HUES48 (cell line): ENCODE data around the gene BMP7.

ENCODE experiments used
- H3K27ac ChIP-seq: one replicate; pipeline ENCODE4 v1.7.0; 2013; ENCODE audit warnings: low read depth, low read length, inconsistent platforms
- H3K27me3 ChIP-seq: 2 replicates; pipeline ENCODE4 v1.6.1; 2013; ENCODE audit warnings: mild to moderate bottlenecking, low read length; ENCODE audit not compliant: control insufficient read depth, insufficient read depth
- H3K36me3 ChIP-seq: 2 replicates; pipeline ENCODE4 v1.6.1; 2013; ENCODE audit warnings: low read length; ENCODE audit not compliant: control insufficient read depth, insufficient read depth
- H3K4me1 ChIP-seq: 2 replicates; pipeline ENCODE4 v1.6.1; 2013; ENCODE audit warnings: mild to moderate bottlenecking, low read length; ENCODE audit not compliant: control insufficient read depth, insufficient read depth
- H3K4me3 ChIP-seq: 2 replicates; pipeline ENCODE4 v1.5.1; 2013; ENCODE audit warnings: mild to moderate bottlenecking, low read depth, low read length
- H3K9ac ChIP-seq: 2 replicates; pipeline ENCODE4 v1.6.1; 2013; ENCODE audit warnings: mild to moderate bottlenecking, low read depth, low read length, moderate library complexity
- H3K9me3 ChIP-seq: 2 replicates; pipeline ENCODE4 v1.6.1; 2013; ENCODE audit warnings: low read length; ENCODE audit not compliant: control insufficient read depth, insufficient read depth

The BMP7 gene

DNA sequence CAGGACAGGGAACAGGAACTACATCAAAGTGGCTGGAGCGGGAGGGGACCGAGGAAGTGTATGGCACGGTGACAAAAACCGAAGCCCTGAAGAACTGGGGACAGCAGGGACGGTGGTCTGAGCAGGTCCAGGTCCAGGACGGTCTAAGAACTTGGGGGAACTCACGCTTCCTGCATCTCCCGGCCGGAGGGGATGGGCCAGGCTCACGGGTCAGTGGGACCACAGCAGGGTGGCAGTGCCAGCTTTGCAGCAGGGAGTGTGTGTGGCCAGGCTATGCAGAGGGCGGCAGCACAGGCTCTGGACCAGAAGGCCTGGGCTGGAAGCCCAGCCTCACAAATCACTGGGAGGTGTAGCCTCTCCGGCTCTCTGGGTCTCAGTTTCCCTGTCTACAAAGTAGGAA is 123.8 kb downstream of the BMP7 start:
- H3K9me3 ChIP-seq = no peaks in the 10 kb centered on the region
- no peak overlapping the region for H3K27ac ChIP-seq
- H3K36me3 ChIP-seq = no peaks in the 10 kb centered on the region
- no peak overlapping the region for H3K4me3 ChIP-seq
- no peak overlapping the region for H3K9ac ChIP-seq
- H3K4me1 ChIP-seq = no peaks in the 10 kb centered on the region
- no peaks in the 10 kb centered on the region for H3K27me3 ChIP-seq

DNA sequence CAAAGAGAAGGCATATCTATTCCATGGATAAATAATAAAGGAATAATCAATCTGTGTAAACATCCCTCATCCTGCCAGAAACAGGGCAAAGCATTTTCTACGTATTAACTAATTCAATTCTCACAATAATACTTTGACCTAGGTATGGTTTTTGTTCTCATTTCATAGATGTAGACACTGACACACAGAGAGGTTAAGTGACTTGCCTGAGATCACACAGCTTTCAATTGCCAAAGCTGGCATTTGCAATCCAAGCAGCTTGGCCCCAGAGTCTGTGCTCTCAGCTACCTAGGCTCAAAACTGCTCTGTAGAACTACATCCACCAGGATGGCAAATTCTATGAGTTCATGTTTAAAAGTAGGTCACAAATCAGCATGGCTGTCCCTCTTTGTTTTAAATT is 124.9 kb downstream of the BMP7 start:
- Histone ChIP-seq H3K4me3 (no peak overlapping the region), H3K27ac (no peak overlapping the region), H3K9ac (no peak overlapping the region), H3K36me3 (no peaks in the 10 kb centered on the region), H3K9me3 (no peaks in the 10 kb centered on the region), H3K4me1 (no peaks in the 10 kb centered on the region), H3K27me3 (no peaks in the 10 kb centered on the region)

DNA sequence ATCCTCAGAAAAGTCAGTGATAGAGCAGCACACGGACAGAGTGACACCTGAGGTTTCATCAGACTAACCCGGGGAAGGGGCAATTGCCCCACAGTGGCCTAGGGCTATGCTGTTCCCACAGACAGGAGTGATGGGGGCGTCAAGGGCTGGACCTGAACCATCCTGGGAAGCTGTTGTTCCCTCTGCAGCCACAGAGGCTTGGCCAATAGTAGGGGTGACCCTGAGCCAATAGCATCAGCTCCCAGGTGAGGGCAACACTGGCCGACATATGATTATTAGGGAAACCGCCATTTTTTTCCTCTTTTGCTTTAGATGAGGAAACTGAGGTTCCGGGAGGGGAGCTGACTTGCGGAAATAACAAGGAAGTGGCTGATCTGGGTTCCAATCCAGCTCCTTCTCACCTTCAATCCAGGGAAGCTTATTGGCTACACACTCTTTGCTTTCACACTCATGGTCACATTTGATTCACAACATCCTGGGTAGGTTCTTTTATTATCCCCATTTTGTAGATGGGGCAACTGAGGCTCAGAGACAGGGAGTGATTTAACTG is 126.0 kb downstream of the BMP7 start:
- Histone ChIP-seq H3K9me3 (no peaks in the 10 kb centered on the region), H3K27me3 (no peaks in the 10 kb centered on the region)

DNA sequence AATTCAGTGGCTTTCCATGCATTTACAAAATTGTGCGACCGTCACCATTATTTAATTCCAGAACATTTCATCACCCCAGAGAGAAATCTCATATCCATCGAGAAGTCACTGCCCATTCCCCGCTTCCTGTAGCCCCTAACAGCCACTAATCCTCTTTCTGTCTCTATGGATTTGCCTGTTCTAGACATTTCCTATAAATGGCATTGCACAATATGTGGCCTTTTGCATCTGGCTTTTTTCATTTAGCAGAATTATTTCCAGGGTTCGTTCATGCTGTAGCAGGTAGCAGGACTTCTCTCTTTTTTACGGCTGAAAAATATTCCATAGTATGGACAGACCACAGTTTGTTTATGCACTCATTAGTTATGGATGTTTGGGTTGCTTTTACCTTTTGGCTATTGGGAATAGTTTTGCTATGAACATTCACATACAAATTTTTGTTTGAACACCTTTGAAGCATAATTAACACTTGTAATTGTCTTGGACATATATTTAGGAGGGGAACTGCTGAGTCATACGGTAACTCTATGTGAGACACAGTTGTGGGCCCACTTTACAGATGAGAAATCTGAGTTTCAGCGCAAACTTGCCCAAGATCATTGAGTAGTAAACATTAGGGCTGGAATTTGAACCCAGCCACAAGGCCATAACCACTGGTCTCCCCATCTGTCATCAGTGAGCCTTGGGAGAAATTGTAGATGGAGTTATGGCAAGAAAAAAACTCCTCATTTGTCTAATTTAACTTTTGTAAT is 126.9 kb downstream of the BMP7 start:
- no peaks in the 10 kb centered on the region for H3K27me3 ChIP-seq
- no peaks in the 10 kb centered on the region for H3K9me3 ChIP-seq
- H3K9ac ChIP-seq = no peak overlapping the region
- no peaks in the 10 kb centered on the region for H3K36me3 ChIP-seq
- no peak overlapping the region for H3K4me3 ChIP-seq
- H3K4me1 ChIP-seq = no peaks in the 10 kb centered on the region
- no peak overlapping the region for H3K27ac ChIP-seq

More for the DNA sequence above, 126.0 kb downstream of the BMP7 start:
- Histone ChIP-seq H3K9ac (no peak overlapping the region), H3K36me3 (no peaks in the 10 kb centered on the region), H3K4me1 (no peaks in the 10 kb centered on the region), H3K27ac (no peak overlapping the region), H3K4me3 (no peak overlapping the region)

DNA sequence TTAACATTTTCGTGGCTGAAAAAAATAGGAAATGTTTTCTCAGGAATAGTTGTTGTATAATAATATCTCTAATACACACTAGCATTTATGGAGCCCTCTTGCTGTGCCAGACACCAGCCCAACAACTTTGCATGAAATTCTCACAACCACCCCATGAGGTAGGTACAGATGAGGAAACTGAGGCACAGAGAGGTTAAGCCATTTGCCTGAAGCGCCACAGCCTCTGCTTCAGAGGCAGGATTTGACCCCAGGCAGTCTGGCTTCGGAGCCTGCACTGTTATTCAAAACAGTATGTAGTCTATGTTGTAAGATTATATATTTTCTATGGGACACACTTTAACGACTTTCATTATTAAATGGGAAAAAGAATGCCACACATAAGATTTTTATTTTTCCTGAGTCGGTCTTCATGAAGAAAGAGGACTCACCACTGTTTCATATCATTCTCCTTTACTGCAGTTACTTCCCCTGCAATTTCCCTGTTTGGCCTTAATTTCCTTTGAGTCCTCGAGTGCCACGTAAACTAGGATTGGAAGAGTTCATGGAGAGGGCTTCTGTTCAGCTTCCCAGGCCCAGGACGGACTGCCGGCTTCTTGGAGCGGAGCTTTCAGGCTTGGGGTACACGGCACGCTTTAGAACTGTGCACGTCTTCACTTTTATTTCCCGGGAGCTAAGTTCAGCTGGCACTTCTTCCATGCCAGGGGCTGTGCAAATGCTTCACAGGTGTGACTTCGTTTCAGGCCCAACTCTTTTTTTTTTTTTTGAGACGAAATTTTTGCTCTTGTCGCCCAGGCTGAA is 128.0 kb downstream of the BMP7 start:
- Histone ChIP-seq H3K27ac (no peak overlapping the region), H3K9ac (no peak overlapping the region), H3K4me3 (no peak overlapping the region), H3K4me1 (no peaks in the 10 kb centered on the region), H3K27me3 (no peaks in the 10 kb centered on the region), H3K9me3 (no peaks in the 10 kb centered on the region), H3K36me3 (no peaks in the 10 kb centered on the region)

DNA sequence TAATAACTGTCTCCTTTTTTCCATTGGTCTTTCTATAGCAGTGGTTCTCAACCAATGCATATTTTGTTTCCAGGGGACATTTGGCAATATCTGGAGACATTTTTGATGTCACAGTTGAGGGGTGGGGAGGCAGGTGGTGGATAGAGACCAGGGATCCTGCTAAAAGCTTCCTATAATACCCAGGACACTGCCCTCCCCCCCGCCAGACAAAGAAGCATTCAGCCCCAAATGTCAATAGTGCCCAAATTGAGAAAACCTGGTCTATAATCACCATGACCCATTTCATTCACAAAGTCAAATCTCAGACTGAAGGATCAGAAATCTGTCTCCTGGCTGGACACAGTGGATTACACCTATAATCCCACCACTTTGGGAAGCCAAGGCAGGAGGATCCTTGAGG is 128.8 kb downstream of the BMP7 start:
- H3K9me3 ChIP-seq = no peaks in the 10 kb centered on the region
- H3K27ac ChIP-seq = no peak overlapping the region
- no peaks in the 10 kb centered on the region for H3K36me3 ChIP-seq
- H3K27me3 ChIP-seq = no peaks in the 10 kb centered on the region
- no peak overlapping the region for H3K4me3 ChIP-seq
- no peak overlapping the region for H3K9ac ChIP-seq
- no peaks in the 10 kb centered on the region for H3K4me1 ChIP-seq

DNA sequence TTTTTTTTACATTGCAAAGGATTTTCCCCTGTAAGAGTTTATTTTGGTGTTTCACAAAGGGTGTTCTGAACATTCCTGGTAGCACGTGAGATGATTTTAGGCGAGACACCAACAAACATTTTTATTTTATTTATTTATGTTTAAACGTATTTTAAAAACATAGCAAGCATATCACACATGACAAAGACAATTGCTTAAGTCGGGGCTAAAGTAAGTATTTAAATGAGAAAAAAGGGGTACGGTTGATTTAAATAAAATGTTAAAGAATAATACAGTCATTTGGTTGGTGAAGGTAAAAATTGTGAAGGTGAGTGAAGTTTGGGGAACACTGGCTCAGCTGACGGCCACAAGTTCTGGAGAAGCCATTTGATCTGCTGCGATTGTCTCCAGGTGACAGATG is 129.7 kb downstream of the BMP7 start:
- Histone ChIP-seq H3K9me3 (no peaks in the 10 kb centered on the region), H3K36me3 (no peaks in the 10 kb centered on the region), H3K4me3 (no peak overlapping the region), H3K9ac (no peak overlapping the region), H3K4me1 (no peaks in the 10 kb centered on the region), H3K27ac (no peak overlapping the region), H3K27me3 (no peaks in the 10 kb centered on the region)

DNA sequence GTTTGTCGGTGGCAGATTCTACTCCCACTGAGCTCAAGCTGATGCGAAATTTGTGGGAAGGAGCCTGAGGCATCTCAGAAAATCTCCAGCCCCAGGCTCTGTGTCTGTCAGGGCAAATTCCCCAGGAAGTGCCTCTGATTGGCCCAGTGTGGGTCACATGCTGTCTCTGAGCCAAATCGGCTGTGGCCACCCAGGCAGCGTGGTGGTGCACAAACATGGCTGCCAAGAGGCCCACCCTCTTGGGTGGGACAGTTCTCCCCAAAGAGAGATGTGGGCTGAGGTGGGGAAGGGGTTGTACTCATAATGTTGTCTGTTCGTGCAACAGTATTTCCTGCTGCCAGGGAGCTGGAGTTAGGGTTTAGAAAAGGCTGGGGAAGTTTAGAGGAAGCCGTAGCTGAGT is 130.6 kb downstream of the BMP7 start:
- Histone ChIP-seq H3K27me3 (no peaks in the 10 kb centered on the region), H3K36me3 (no peaks in the 10 kb centered on the region), H3K4me3 (no peak overlapping the region), H3K9ac (no peak overlapping the region), H3K4me1 (no peaks in the 10 kb centered on the region), H3K9me3 (no peaks in the 10 kb centered on the region), H3K27ac (no peak overlapping the region)

DNA sequence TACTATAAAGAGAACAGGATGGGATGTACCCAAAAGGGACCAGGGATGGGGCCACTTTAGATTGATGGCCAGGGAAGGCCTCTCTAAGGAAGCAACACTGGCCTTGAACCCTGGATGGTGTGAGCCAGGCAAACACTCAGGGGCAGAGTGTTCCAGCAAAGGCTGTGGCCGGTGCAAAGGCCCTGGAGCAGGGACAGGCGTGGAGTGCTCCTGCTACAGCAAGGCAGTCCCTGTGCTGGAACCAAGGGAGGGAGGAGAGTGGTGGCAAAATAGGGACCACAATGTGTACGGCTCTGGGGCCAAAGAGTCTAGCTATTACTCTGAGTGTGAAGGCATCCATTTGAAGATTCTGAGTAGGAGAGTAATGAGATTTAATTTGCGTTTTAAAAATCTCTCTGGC is 131.6 kb downstream of the BMP7 start:
- Histone ChIP-seq H3K27ac (no peak overlapping the region), H3K4me3 (no peak overlapping the region), H3K9ac (no peak overlapping the region), H3K9me3 (no peaks in the 10 kb centered on the region), H3K27me3 (no peaks in the 10 kb centered on the region), H3K4me1 (no peaks in the 10 kb centered on the region), H3K36me3 (no peaks in the 10 kb centered on the region)

DNA sequence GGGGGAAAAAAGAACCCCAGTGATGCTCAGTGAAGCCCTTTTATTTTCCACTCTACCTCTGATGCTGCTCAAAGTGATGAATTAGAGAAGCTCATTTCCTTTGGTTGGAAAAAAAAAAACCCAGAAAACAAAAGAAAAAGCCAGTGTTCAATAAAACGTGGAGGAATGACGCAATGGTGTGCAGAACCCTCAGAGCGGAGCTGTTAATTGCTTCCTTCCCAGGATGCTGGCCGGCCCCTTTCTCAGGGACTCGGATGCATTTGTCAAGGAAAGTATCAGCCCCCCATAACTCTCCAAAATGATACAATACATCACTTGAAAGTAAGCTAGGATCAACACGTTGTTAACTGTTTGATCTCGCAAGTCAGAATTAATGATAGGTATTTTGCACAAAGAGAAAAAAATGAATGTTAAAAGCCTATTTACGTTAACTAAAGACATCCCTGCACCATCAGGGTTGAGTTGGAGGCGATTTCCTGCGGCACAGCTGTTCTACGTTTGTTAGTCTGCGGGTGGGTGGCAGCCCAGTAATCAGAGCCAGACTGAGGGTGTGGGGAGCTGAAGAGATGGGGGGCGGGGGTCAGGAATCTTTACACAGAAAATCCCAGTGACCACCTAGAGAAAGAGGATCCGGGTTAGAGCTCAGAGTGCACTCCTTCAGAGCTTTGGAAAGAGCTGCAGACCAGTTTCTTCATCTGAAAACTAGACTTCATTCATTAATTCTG is 132.4 kb downstream of the BMP7 start:
- H3K27me3 ChIP-seq = no peaks in the 10 kb centered on the region
- no peaks in the 10 kb centered on the region for H3K9me3 ChIP-seq
- no peaks in the 10 kb centered on the region for H3K36me3 ChIP-seq
- H3K4me1 ChIP-seq = no peaks in the 10 kb centered on the region
- H3K9ac ChIP-seq = no peak overlapping the region
- no peak overlapping the region for H3K27ac ChIP-seq
- H3K4me3 ChIP-seq = no peak overlapping the region
